GM12874 (cell line): Measurements from ENCODE around the gene GJA4.

ENCODE experiments used
- CTCF ChIP-seq: IDR thresholded peaks from 2 replicates; pipeline ENCODE4 v1.5.1; 2011; ENCODE audit warnings: low read depth, mild to moderate bottlenecking, control low read depth, low read length, moderate library complexity; ENCODE audit not compliant: insufficient read depth

GJA4 gene

GRCh38 chr1:34833711-34834110 is 40.9 kb downstream of the GJA4 start:
- TF ChIP-seq CTCF = no peak

GRCh38 chr1:34839526-34840305 is 46.9 kb downstream of the GJA4 start:
- TF ChIP-seq CTCF = no peak

- TF ChIP-seq CTCF = no peak
These were observed 47.6 kb downstream of the GJA4 start for GRCh38 chr1:34840426-34840825.

- TF ChIP-seq CTCF = no peak
These were observed 49.3 kb downstream of the GJA4 start for GRCh38 chr1:34842073-34842472.

GRCh38 chr1:34842952-34843371 is 50.2 kb downstream of the GJA4 start:
- TF ChIP-seq CTCF = no peak

- TF ChIP-seq CTCF = no peak
These were observed 50.8 kb downstream of the GJA4 start for GRCh38 chr1:34843392-34844251.

GRCh38 chr1:34844252-34844634 is 51.4 kb downstream of the GJA4 start:
- TF ChIP-seq CTCF = no peak
